Measurements from ENCODE around the gene RFC2.
"Not testable (repeated sequence)": the region's sequence is repeated elsewhere in the genome, so short reads cannot be mapped to it uniquely, and the experiment has no call there.

Gene RFC2

GRCh38 chr7:74197449-74198124, 56.6 kb downstream of the RFC2 start:
- ATAC-seq (ENCODE audit: insufficient read depth, low read depth), result peak; percentile 19; the same call in 1 of the 3 replicates
- H3K4me1 ChIP-seq (ENCODE audit: insufficient read depth, low read length), result peaks cover 6% of the 10 kb centered on the region

DNA sequence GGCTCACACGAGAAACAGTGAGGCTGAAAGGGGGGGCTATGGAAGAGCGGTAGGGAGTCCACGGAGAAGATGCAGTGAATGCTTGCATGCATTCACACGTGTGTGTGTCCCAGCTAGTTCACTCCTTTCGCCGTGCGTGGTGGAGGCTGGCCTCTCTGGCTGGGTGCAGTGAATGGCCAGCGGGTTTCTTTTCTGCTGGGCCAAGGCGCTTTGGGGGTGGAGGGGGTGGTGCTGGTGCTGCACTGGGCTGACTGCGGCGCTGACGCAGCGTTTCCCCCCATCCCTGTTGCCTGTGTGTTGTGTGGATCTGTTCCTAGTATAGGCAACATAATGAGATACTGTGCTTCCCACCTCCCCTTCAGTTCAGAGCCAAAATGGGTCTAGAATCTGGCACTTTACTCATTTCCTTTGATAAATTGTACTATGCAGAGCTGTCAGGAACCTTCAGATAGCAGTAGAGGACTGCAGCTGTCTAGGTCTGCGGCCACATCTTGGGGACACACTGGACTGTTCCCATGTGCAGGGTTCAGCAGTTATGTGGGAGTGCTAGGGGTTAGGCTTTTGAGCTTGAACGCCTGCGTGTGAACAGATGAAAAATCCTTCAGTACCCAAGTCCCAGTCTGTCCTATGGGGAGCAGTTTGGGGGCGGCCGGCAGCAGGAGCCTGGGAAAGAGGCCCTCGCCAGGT, 58.1 kb downstream of the RFC2 start:
- not testable (repeated sequence) for ATAC-seq (ENCODE audit: insufficient read depth, low read depth); H3K27ac ChIP-seq (ENCODE audit: low read length)
- peaks cover 63% of the 10 kb centered on the region for H3K36me3 ChIP-seq (ENCODE audit: insufficient read depth, low read length)

More at GRCh38 chr7:74197449-74198124, 56.6 kb downstream of the RFC2 start:
- H2AFZ ChIP-seq (ENCODE audit: low read depth, low read length), result no peak overlapping the region
- H3K9me3 ChIP-seq (ENCODE audit: insufficient read depth, low read length, severe bottlenecking), result no peaks in the 10 kb centered on the region
- peaks cover 11% of the 10 kb centered on the region for H3K79me2 ChIP-seq (ENCODE audit: insufficient read depth, low read length)
- no peak for DNase-seq
- no peak overlapping the region for H3K4me2 ChIP-seq (ENCODE audit: insufficient read depth, low read length)
- peaks cover 21% of the 10 kb centered on the region for H4K20me1 ChIP-seq (ENCODE audit: insufficient read depth, low read length)
- H3K27me3 ChIP-seq (ENCODE audit: insufficient read depth, low read length, poor library complexity), result no peaks in the 10 kb centered on the region
- no peak overlapping the region for H3K27ac ChIP-seq (ENCODE audit: low read length)
- H3K36me3 ChIP-seq (ENCODE audit: insufficient read depth, low read length), result peaks cover 49% of the 10 kb centered on the region
- no peak overlapping the region for H3K9ac ChIP-seq (ENCODE audit: low read depth, low read length)
- H3K4me3 ChIP-seq (ENCODE audit: low read depth in 1 of 2, low read length in 2 of 2), result no peak overlapping the region
- TF ChIP-seq CTCF (IDR thresholded peaks at IDR 0.05; ENCODE audit: borderline replicate concordance, extremely low read depth, low read length, poor library complexity, severe bottlenecking), result no peak
- TF ChIP-seq EZH2 (IDR thresholded peaks at IDR 0.05; ENCODE audit: borderline replicate concordance, low read depth, low read length, severe bottlenecking), result no peak

DNA sequence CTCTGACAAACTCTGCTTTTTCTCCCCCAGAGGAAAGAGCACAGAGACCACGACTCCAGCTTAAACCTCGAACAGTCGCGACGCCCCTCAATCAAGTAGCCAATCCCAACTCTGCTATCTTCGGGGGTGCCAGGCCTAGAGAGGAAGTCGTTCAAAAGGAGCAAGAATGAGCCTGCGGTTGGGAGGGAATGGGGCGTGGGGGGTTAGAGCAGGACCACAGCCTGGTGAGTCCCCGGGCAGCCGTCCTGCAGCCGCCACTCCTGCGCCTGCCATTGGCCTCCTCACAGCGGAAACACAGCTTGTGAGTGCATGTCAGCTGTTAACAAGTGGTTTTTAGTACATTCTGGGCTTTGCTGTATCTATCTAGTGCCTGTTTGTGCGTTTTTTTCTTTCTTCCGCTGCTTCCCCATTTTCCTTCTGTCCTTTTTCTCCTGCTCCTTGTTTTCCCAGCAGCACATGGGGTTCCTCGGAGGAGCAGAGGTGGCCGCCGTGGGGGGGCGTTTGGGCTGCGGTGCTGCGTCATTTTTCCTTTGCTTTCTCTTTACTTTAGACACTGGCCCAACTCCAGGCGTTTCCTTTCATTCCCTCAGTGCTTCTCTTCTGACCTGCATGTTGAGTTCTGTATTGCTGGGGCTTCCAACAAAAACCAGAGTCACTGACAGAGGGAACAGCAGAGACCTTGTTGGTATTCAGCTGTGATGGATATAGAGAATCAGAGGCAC, 58.9 kb downstream of the RFC2 start:
- H3K9ac ChIP-seq (ENCODE audit: low read depth, low read length); H3K27ac ChIP-seq (ENCODE audit: low read length); DNase-seq; H3K4me3 ChIP-seq (ENCODE audit: low read depth in 1 of 2, low read length in 2 of 2); H3K27me3 ChIP-seq (ENCODE audit: insufficient read depth, low read length, poor library complexity); H3K9me3 ChIP-seq (ENCODE audit: insufficient read depth, low read length, severe bottlenecking); ATAC-seq (ENCODE audit: insufficient read depth, low read depth); H2AFZ ChIP-seq (ENCODE audit: low read depth, low read length); H3K4me1 ChIP-seq (ENCODE audit: insufficient read depth, low read length); H3K4me2 ChIP-seq (ENCODE audit: insufficient read depth, low read length): not testable (repeated sequence)
- H4K20me1 ChIP-seq (ENCODE audit: insufficient read depth, low read length), result peaks cover 39% of the 10 kb centered on the region
- H3K79me2 ChIP-seq (ENCODE audit: insufficient read depth, low read length), result peaks cover 28% of the 10 kb centered on the region
- H3K36me3 ChIP-seq (ENCODE audit: insufficient read depth, low read length), result peaks cover 71% of the 10 kb centered on the region

More for the DNA sequence above, 58.1 kb downstream of the RFC2 start:
- not testable (repeated sequence) for DNase-seq; H3K9me3 ChIP-seq (ENCODE audit: insufficient read depth, low read length, severe bottlenecking); H2AFZ ChIP-seq (ENCODE audit: low read depth, low read length); H3K4me1 ChIP-seq (ENCODE audit: insufficient read depth, low read length); H3K27me3 ChIP-seq (ENCODE audit: insufficient read depth, low read length, poor library complexity); H3K4me2 ChIP-seq (ENCODE audit: insufficient read depth, low read length); H3K4me3 ChIP-seq (ENCODE audit: low read depth in 1 of 2, low read length in 2 of 2); H3K9ac ChIP-seq (ENCODE audit: low read depth, low read length)
- Histone ChIP-seq H4K20me1 (ENCODE audit: insufficient read depth, low read length) (peaks cover 31% of the 10 kb centered on the region), H3K79me2 (ENCODE audit: insufficient read depth, low read length) (peaks cover 20% of the 10 kb centered on the region)

DNA sequence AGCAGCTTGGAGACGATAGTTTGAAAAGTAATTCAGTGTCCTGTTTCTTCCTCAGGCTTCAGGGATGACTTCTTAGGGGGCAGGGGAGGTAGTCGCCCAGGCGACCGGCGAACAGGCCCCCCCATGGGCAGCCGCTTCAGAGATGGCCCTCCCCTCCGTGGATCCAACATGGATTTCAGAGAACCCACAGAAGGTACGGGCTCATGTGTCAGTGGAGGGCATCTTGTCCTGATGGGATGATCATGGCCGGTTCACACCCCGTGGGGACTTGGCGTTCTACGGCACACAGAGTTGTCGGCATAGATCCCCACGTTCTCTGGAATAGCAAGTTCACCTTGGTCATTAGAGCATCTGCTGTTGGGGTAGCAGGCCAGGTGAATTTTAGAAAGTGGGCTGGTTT, 59.5 kb downstream of the RFC2 start:
- no peaks in the 10 kb centered on the region for H3K27me3 ChIP-seq (ENCODE audit: insufficient read depth, low read length, poor library complexity)
- no peak overlapping the region for H3K9ac ChIP-seq (ENCODE audit: low read depth, low read length)
- no peaks in the 10 kb centered on the region for H3K9me3 ChIP-seq (ENCODE audit: insufficient read depth, low read length, severe bottlenecking)
- no peak overlapping the region for H3K27ac ChIP-seq (ENCODE audit: low read length)
- no peak overlapping the region for H2AFZ ChIP-seq (ENCODE audit: low read depth, low read length)
- no peak overlapping the region for H3K4me3 ChIP-seq (ENCODE audit: low read depth in 1 of 2, low read length in 2 of 2)
- no peak for TF ChIP-seq CTCF (IDR thresholded peaks at IDR 0.05; ENCODE audit: borderline replicate concordance, extremely low read depth, low read length, poor library complexity, severe bottlenecking)
- no peak for TF ChIP-seq EZH2 (IDR thresholded peaks at IDR 0.05; ENCODE audit: borderline replicate concordance, low read depth, low read length, severe bottlenecking)
- DNase-seq (no peak), ATAC-seq (ENCODE audit: insufficient read depth, low read depth) (no peak)
- peaks cover 78% of the 10 kb centered on the region for H3K36me3 ChIP-seq (ENCODE audit: insufficient read depth, low read length)
- peaks cover 34% of the 10 kb centered on the region for H3K79me2 ChIP-seq (ENCODE audit: insufficient read depth, low read length)
- H4K20me1 ChIP-seq (ENCODE audit: insufficient read depth, low read length), result peaks cover 44% of the 10 kb centered on the region
- H3K4me1 ChIP-seq (ENCODE audit: insufficient read depth, low read length), result no peaks in the 10 kb centered on the region
- H3K4me2 ChIP-seq (ENCODE audit: insufficient read depth, low read length), result no peak overlapping the region

Measured in DND-41 (cell line).